ENCODE results near the gene TANGO2.

TANGO2 gene

GRCh38 chr22:20085651-20086050, 64.7 kb downstream of the TANGO2 start:
- Histone ChIP-seq H3K79me2 (ENCODE audit: control insufficient read depth, insufficient read depth, low read length) (peaks cover 63% of the 10 kb centered on the region), H3K27me3 (ENCODE audit: insufficient read depth, low read length, poor library complexity) (no peaks in the 10 kb centered on the region), H2AK5ac (ENCODE audit: low read length) (no peak overlapping the region), H3K27ac (ENCODE audit: low read depth, low read length) (no peak overlapping the region), H3K4me3 (ENCODE audit: low read length) (no peak overlapping the region), H2BK5ac (ENCODE audit: low read length) (no peak overlapping the region), H2BK15ac (replicated peaks; ENCODE audit: low read depth) (no peak overlapping the region), H2BK120ac (ENCODE audit: low read depth, low read length) (no peak overlapping the region), H3K79me1 (ENCODE audit: low read length) (peaks cover 48% of the 10 kb centered on the region), H4K5ac (ENCODE audit: low read length) (no peak overlapping the region), H3K4me1 (ENCODE audit: control insufficient read depth, low read depth, low read length) (peaks cover 18% of the 10 kb centered on the region), H3K4me2 (ENCODE audit: low read length) (no peak overlapping the region), H3K9ac (ENCODE audit: low read length) (no peak overlapping the region), H3K56ac (ENCODE audit: low read length) (no peak overlapping the region), H3K23ac (ENCODE audit: low read length) (no peak overlapping the region), H3K36me3 (ENCODE audit: control insufficient read depth, insufficient read depth, low read length) (peaks cover 36% of the 10 kb centered on the region), H4K8ac (ENCODE audit: low read depth, low read length) (no peak overlapping the region), H3K4ac (ENCODE audit: low read depth, low read length) (no peak overlapping the region), H3K18ac (ENCODE audit: low read length) (no peak overlapping the region)
- DNase-seq = no peak
- WGBS (ENCODE audit: extremely low coverage, insufficient coverage, low lambda C conversion rate) = no CpG with 5 or more reads among the region's 20 CpGs

- peaks cover 18% of the 10 kb centered on the region for H3K4me1 ChIP-seq (ENCODE audit: control insufficient read depth, low read depth, low read length)
- WGBS (ENCODE audit: extremely low coverage, insufficient coverage, low lambda C conversion rate) = no CpG with 5 or more reads among the region's 24 CpGs
- H3K79me1 ChIP-seq (ENCODE audit: low read length) = peaks cover 47% of the 10 kb centered on the region
- no peak overlapping the region for H3K18ac ChIP-seq (ENCODE audit: low read length)
- peaks cover 40% of the 10 kb centered on the region for H3K36me3 ChIP-seq (ENCODE audit: control insufficient read depth, insufficient read depth, low read length)
- H3K27ac ChIP-seq (ENCODE audit: low read depth, low read length) = no peak overlapping the region
- no peak overlapping the region for H3K56ac ChIP-seq (ENCODE audit: low read length)
- H2BK15ac ChIP-seq (replicated peaks; ENCODE audit: low read depth) = no peak overlapping the region
- H3K4me2 ChIP-seq (ENCODE audit: low read length) = no peak overlapping the region
- H3K9ac ChIP-seq (ENCODE audit: low read length) = no peak overlapping the region
- H3K4ac ChIP-seq (ENCODE audit: low read depth, low read length) = no peak overlapping the region
- H2AK5ac ChIP-seq (ENCODE audit: low read length) = no peak overlapping the region
- H3K27me3 ChIP-seq (ENCODE audit: insufficient read depth, low read length, poor library complexity) = no peaks in the 10 kb centered on the region
- no peak overlapping the region for H2BK120ac ChIP-seq (ENCODE audit: low read depth, low read length)
- H3K4me3 ChIP-seq (ENCODE audit: low read length) = no peak overlapping the region
- H2BK5ac ChIP-seq (ENCODE audit: low read length) = no peak overlapping the region
- no peak overlapping the region for H3K23ac ChIP-seq (ENCODE audit: low read length)
- no peak for DNase-seq
- no peak overlapping the region for H4K8ac ChIP-seq (ENCODE audit: low read depth, low read length)
- peaks cover 58% of the 10 kb centered on the region for H3K79me2 ChIP-seq (ENCODE audit: control insufficient read depth, insufficient read depth, low read length)
- no peak overlapping the region for H4K5ac ChIP-seq (ENCODE audit: low read length)
Measured at GRCh38 chr22:20086101-20086599, 65.2 kb downstream of the TANGO2 start.

GRCh38 chr22:20086763-20087162, 65.9 kb downstream of the TANGO2 start:
- Histone ChIP-seq H3K4me3 (ENCODE audit: low read length) (no peak overlapping the region), H3K23ac (ENCODE audit: low read length) (no peak overlapping the region), H3K56ac (ENCODE audit: low read length) (no peak overlapping the region), H3K4ac (ENCODE audit: low read depth, low read length) (no peak overlapping the region), H3K27ac (ENCODE audit: low read depth, low read length) (no peak overlapping the region), H3K9ac (ENCODE audit: low read length) (no peak overlapping the region), H2AK5ac (ENCODE audit: low read length) (no peak overlapping the region), H3K79me1 (ENCODE audit: low read length) (peaks cover 46% of the 10 kb centered on the region), H2BK15ac (replicated peaks; ENCODE audit: low read depth) (no peak overlapping the region), H4K8ac (ENCODE audit: low read depth, low read length) (no peak overlapping the region), H2BK120ac (ENCODE audit: low read depth, low read length) (no peak overlapping the region), H3K79me2 (ENCODE audit: control insufficient read depth, insufficient read depth, low read length) (peaks cover 52% of the 10 kb centered on the region), H4K5ac (ENCODE audit: low read length) (no peak overlapping the region), H2BK5ac (ENCODE audit: low read length) (no peak overlapping the region), H3K27me3 (ENCODE audit: insufficient read depth, low read length, poor library complexity) (no peaks in the 10 kb centered on the region), H3K18ac (ENCODE audit: low read length) (no peak overlapping the region), H3K4me1 (ENCODE audit: control insufficient read depth, low read depth, low read length) (peaks cover 13% of the 10 kb centered on the region), H3K4me2 (ENCODE audit: low read length) (no peak overlapping the region), H3K36me3 (ENCODE audit: control insufficient read depth, insufficient read depth, low read length) (peaks cover 40% of the 10 kb centered on the region)
- WGBS (ENCODE audit: extremely low coverage, insufficient coverage, low lambda C conversion rate) = no CpG with 5 or more reads among the region's 5 CpGs
- no peak for DNase-seq

GRCh38 chr22:20087319-20088262, 66.7 kb downstream of the TANGO2 start:
- Histone ChIP-seq H3K27ac (ENCODE audit: low read depth, low read length) (no peak overlapping the region), H3K79me2 (ENCODE audit: control insufficient read depth, insufficient read depth, low read length) (peaks cover 45% of the 10 kb centered on the region), H3K18ac (ENCODE audit: low read length) (no peak overlapping the region), H2BK5ac (ENCODE audit: low read length) (no peak overlapping the region), H3K36me3 (ENCODE audit: control insufficient read depth, insufficient read depth, low read length) (peaks cover 45% of the 10 kb centered on the region), H3K4me1 (ENCODE audit: control insufficient read depth, low read depth, low read length) (peaks cover 12% of the 10 kb centered on the region), H4K5ac (ENCODE audit: low read length) (no peak overlapping the region), H2BK15ac (replicated peaks; ENCODE audit: low read depth) (no peak overlapping the region), H4K8ac (ENCODE audit: low read depth, low read length) (no peak overlapping the region), H3K4me2 (ENCODE audit: low read length) (no peak overlapping the region), H3K9ac (ENCODE audit: low read length) (no peak overlapping the region), H2BK120ac (ENCODE audit: low read depth, low read length) (no peak overlapping the region), H3K56ac (ENCODE audit: low read length) (no peak overlapping the region), H3K4ac (ENCODE audit: low read depth, low read length) (no peak overlapping the region), H3K4me3 (ENCODE audit: low read length) (no peak overlapping the region), H2AK5ac (ENCODE audit: low read length) (no peak overlapping the region), H3K27me3 (ENCODE audit: insufficient read depth, low read length, poor library complexity) (no peaks in the 10 kb centered on the region), H3K79me1 (ENCODE audit: low read length) (peaks cover 45% of the 10 kb centered on the region), H3K23ac (ENCODE audit: low read length) (no peak overlapping the region)
- no peak for DNase-seq
- no CpG with 5 or more reads among the region's 14 CpGs for WGBS (ENCODE audit: extremely low coverage, insufficient coverage, low lambda C conversion rate)

DNA sequence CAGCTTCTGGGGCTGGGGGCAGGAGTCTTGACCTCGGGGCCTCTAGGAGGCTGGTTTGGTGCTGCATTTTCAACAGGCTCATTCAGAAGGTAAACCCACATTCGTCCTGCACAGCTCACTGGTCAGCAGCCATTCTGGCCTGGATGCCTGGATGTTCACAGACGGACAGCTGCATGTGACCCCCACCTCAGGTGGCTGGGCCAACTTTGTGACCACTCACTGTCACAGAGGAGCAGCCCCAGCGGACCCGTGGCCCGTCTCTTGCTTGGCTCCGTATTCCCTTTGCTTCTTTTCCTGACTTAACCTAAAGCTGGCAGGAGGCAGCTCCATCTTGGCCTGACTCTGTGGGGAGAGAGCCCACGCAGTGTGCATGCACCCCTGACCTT, 67.3 kb downstream of the TANGO2 start:
- H3K18ac ChIP-seq (ENCODE audit: low read length) = no peak overlapping the region
- no peak overlapping the region for H3K4me3 ChIP-seq (ENCODE audit: low read length)
- H3K56ac ChIP-seq (ENCODE audit: low read length) = no peak overlapping the region
- H3K36me3 ChIP-seq (ENCODE audit: control insufficient read depth, insufficient read depth, low read length) = peaks cover 45% of the 10 kb centered on the region
- no peak overlapping the region for H3K9ac ChIP-seq (ENCODE audit: low read length)
- H3K4me1 ChIP-seq (ENCODE audit: control insufficient read depth, low read depth, low read length) = peaks cover 6% of the 10 kb centered on the region
- H3K27me3 ChIP-seq (ENCODE audit: insufficient read depth, low read length, poor library complexity) = no peaks in the 10 kb centered on the region
- no peak overlapping the region for H3K4ac ChIP-seq (ENCODE audit: low read depth, low read length)
- no peak for DNase-seq
- H3K27ac ChIP-seq (ENCODE audit: low read depth, low read length) = no peak overlapping the region
- no peak overlapping the region for H4K8ac ChIP-seq (ENCODE audit: low read depth, low read length)
- no peak overlapping the region for H4K5ac ChIP-seq (ENCODE audit: low read length)
- no peak overlapping the region for H2AK5ac ChIP-seq (ENCODE audit: low read length)
- peaks cover 38% of the 10 kb centered on the region for H3K79me2 ChIP-seq (ENCODE audit: control insufficient read depth, insufficient read depth, low read length)
- H2BK5ac ChIP-seq (ENCODE audit: low read length) = no peak overlapping the region
- H3K23ac ChIP-seq (ENCODE audit: low read length) = no peak overlapping the region
- H3K4me2 ChIP-seq (ENCODE audit: low read length) = no peak overlapping the region
- H3K79me1 ChIP-seq (ENCODE audit: low read length) = peaks cover 41% of the 10 kb centered on the region
- no peak overlapping the region for H2BK120ac ChIP-seq (ENCODE audit: low read depth, low read length)
- WGBS (ENCODE audit: extremely low coverage, insufficient coverage, low lambda C conversion rate) = no CpG with 5 or more reads among the region's 8 CpGs
- no peak overlapping the region for H2BK15ac ChIP-seq (replicated peaks; ENCODE audit: low read depth)
